HG02943 (cell line): Measurements from ENCODE around the gene FOXRED2.
A peak's percentile ranks its signal among the peaks of the same experiment; 100 is the strongest.
"Not testable (repeated sequence)": the region's sequence is repeated elsewhere in the genome, so short reads cannot be mapped to it uniquely, and the experiment has no call there.

Experiments
- ATAC-seq: cut with Tn5 transposase; IDR thresholded peaks from one replicate; pipeline ENCODE4 v1.9.1; 2021; ENCODE audit warnings: mild to moderate bottlenecking, low read depth, moderate library complexity; ENCODE audit not compliant: unreplicated experiment

The FOXRED2 gene

DNA sequence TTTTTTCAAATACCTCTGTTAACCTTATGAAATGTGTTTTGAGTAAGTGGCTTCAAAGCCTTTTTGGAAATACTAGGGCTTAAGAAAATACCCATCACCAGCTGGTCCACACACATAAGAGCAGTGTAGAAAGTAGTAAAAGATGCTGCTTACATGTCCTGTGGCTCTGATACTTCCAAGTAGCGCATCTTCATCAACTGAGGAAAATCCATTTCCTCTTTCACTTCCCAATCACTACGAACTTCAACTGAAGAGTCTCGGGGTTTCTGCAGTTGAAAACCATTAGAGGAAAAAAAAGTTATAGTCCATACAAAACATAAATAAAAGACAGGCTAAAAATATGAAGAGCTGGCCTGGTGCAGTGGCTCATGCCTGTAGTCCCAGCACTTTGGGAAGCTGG, 13.6 kb upstream of the FOXRED2 start:
- ATAC-seq, result no peak

DNA sequence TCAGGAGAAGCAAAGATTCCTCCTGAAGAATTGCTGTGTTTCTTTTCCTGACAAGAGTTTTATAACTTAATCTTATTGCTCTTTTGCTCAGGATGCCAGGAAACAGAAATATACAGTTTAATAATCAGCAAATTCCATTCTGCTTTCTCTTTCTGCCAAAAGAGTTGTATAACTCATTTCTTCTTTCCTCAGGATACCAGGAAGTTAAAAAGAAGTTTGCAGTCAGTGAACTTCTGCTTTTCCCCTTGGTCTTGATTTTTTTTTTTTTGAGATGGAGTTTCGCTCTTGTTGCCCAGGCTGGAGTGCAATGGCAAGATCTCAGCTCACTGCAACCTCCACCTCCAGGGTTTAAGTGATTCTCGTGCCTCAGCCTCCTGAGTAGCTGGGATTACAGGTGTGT, 13.1 kb upstream of the FOXRED2 start:
- ATAC-seq, result not testable (repeated sequence)

DNA sequence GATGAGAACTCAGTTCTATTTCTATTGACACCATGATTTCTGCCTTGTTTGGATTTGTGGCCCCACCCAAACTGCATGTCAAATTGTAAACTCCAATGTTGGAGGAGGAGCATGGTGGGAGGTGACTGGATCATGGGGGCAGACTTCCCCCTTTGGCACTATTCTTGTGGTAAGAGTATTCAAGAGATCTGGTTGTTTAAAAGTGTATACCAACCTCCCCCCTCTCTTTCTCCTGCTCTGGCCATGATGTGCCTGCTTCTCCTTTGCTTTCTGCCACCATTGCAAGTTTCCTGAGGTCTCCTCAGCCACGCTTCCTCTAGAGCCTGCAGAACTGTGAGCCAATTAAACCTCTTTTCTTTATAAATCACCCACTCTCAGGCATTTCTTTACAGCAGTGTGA, 7.9 kb upstream of the FOXRED2 start:
- no peak for ATAC-seq

DNA sequence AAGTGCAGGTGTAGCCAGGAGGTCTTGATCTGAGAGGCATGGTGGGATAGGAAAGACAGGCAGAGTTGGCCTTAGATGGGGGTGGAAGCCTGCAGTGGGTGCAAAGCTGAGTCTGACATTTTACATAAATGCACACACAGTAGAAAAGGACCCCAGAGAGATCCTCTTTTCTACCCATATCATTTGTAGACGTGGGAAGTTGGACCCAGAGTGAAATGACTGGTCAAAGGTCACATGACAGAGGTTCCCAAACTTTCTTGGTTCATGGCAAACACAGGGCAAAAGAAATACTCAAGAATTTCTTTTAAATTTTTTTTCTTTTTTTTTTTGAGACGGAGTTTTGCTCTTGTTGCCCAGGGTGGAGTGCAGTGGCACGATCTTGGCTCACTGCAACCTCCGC, 6.2 kb upstream of the FOXRED2 start:
- no peak for ATAC-seq

DNA sequence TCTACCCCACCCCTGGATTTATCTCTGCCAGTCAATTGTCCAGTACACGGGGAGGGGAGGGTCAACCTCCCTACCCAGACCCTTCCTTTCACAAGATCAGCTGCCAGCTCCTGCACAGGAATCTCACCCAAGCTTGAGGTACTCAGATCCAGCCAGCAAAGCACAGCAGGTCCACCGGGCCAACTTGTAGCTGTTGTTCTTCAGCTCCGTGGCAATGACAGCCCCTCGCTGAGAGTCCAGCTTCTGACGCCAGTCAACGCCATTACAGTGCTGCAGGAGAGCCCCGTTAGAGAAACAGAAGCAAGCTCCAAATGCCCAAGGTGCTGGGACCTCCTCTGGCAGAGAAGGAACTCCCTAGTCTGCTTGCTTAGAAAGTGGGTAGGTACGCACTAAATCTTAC, 5.5 kb upstream of the FOXRED2 start:
- ATAC-seq, result no peak

DNA sequence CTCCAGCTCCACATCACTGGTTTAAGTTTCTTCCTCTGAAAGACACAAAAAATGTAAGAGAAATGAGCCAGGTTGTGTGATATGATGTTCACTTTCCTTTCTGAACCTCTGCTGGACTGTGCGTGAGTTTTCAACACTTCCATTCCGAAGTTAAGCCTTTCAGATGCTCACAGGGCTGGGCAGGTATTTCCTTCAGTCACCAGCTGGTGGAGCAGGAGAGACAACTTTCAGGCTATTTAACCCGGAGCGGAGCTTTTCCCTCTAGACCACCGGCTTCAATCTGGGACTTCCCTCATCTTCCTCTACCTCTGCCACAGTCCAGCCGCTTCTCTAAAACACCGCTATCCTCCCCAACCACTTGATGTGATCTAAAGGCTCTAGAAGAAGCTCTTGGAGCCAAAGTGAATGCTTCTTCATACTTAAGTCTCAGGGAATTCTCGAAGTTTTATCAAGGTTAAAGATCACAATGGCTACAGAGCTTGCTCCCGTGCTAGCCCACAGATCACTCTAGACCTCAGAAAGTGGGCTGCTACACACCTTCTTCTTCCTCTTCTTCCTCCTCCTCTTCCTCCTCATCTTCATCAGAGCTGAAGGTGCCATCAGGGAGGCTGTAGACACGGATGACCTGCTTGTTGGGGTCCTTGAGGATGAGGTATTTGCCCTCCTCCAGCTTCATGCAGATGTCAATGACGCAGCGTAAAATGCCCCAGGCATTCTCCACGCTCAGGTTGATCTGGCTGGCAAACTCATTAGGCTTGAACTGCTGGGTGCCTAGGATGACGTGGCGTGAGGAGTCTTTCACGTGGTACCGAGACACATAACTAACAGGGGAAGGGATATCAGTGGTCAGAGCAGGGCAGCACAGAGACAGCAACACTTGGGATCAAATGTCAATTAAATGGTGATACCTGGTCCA, 4.4 kb upstream of the FOXRED2 start:
- no peak for ATAC-seq

DNA sequence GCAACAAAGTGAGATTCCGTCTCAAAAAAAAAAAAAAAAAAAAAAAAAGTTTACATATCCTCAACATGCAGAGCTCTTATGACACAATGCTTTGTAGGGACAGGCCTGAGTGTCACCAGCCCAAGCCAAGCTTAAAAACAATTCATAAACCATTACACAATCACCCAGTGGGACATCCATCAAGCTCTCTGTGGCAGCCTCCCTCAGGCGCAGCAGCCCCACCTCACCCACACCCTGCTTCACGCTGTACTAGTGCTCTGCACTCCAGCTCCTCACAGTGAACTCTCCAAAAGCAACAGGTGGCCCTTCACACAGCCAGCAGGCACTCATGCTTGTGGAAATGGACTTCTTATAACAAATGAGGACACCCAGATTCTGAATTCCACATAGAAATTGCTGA, 3.5 kb upstream of the FOXRED2 start:
- ATAC-seq, result no peak

DNA sequence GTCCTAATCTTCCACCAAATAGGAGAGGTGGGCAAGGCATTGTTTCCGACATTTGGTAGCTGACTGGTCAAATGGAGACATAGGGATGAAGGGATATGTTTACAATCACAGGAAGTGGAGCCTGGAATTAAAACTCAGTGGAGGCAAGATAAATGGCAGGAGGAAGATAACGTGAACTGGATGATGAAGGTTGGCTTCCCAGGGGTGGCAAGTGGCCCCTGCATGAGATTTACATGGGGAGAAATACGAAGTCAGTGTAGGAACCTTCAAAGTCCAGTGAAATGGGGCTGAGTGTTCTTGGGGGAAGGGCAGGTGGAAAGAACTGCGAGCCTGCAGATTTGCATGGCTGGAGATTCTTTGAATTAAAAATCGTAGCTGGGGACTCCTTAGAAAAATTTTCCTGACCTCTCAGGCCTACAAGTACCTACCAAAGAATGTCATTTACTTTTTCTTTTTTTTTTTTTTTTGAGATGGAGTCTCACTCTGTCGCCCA, 724 bp upstream of the FOXRED2 start:
- no peak for ATAC-seq

DNA sequence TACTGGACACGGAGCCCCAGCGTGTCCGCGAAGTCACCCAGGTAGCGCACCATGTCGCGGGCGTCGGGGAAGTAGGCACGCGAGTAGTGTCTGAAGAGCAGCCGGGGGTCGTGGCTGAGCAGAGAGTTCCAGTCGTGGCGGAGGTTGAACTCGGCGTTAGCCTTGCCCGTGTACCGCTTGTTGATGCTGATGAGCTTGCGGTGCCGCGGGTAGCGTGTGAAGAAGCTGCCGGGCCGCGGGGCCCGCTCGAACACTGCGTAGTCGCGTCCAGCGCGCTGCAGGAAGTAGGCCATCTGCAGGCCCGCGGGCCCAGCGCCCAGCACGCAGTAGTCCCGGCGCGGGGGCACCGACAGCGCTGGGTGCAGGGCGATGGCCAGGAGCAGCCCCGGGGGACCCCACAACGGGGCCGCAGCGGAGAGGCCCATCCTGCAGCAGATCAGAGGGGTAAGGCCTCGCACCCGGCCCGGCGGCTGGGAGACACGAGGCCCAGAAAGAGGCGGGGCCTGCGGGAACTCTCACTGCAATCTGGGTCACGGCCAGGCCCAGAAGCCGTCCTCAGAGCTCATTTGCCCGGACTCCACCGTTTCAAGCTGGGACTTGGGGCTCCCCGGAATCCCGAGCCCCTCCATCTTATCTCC, 723 bp downstream of the FOXRED2 start:
- ATAC-seq, result no peak

DNA sequence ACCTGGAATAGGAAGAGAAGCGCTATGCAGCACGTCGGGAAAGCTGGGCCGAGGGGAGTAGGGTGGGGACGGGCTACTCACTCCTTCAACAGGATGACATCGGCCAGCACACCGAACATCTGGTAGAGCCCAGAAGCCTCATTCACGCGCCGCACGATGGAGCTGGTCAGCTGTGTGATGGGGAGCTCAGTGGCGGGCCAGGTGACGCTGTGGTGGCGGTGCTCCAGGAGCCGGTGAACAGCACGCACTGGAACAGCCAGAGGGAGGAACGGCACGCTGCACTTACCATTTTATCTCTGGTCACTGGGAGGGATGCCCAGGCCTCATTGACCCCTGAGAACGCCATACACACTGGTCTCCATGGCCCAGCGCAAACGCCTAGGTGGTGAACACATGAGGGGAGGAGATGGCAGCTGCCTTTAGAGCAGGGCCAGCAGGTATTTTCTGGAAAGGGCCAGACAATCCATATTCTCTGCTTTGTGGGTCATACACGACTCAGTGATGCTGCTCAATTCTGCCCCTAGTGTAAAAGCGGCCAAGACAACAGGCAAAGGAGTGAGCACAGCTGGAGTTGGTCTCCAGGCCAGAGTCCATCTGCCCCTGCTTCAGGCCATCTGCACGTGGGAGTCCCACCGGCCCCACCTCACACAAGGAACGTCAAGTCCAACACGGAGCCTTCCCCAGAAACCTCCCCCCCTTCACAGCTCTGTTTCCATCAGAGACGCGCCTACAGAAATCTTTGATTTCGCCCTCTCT, 8.8 kb downstream of the FOXRED2 start:
- no peak for ATAC-seq

DNA sequence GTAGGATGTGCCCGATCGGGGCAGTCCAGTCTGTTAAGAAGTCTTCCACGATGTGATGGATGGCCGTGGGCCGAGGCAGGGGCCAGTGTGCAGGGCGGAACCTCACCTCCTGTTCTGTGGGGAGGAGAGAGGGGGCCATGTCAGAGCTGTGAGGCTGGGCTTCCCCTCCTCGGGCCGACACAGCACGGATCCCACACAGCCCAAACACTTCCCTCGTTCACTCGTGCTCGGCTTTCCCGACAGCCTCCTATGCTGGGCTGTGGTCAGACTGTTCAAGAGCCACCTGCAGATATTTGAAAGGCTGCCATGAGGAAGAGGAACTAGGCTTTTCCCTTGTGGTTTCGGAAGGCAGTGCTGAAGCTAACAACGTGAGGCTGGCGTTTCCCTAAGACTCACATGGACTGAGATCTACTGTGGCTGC, 13.1 kb downstream of the FOXRED2 start:
- no peak for ATAC-seq

DNA sequence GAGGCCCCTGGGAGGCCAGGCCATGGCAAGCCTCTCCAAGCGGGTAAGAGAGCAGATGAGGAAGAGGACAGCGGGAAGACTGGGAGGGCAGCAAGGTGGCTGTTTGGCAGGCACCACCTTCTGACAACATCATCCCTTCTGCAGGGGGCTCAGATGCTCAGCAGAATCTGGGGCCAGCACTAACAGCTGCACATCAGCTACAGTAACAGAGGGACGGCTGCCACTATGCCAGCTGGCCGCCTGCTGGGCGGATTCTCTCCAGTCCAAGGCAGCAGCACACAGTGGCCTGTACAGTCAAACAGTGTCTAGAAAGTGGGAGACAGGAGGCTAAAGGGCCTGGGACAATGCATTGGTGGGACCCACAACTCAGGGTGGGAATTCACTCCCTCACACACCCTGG, 14.7 kb downstream of the FOXRED2 start:
- no peak for ATAC-seq

DNA sequence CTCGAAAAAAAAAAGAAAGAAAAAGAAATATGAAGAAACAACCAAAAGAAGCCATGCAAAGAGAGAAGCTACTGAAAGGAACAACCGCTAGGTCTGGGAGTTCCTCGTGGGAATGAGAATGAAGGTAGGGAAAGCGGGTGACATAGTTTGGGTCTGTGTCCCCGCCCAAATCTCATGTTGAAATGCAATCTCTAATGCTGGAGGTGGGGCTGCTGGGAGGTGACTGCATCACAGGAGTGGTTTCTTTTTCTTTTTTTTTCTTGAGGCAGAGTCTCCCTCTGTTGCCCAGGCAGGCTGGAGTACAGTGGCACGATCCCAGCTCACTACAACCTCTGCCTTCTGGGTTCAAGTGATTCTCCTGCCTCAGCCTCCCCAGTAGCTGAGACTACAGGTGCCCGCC, 15.7 kb downstream of the FOXRED2 start:
- ATAC-seq, result no peak

DNA sequence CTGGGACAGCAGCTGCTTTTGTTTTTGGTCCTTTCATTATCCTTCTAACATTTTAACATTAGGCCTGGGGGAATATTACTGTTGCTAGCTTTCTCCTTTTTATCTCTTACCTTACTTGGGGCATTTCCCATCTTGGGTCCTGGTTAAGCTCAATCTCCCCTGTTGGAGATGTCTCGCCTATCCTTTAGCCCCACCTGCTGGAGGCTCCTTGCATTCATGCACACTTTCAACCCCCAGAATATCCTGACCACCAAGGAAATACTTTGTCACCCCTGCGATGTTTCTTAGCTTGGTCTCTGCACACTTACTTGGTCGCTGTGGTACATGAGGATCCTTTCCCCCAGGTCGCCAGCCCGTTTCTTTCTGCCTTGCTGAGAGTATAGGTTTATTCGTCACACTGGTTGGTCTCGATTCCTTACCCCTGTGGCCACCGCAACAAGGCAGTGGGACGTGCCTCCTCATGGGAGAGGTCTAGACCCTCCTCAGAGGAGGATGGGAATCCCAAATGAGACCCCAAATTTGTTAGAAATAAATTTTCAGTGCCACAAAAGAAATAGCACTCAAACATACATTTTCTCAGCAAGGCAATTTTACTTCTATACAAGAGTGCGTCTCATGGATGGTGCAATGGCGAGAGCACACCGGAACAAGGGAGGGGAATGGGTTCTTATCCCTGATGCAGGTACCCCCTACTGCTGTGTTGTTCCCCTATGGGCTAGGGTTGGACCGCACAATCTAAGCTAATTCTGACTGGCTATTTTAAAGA, 20.0 kb downstream of the FOXRED2 start:
- ATAC-seq, result no peak

DNA sequence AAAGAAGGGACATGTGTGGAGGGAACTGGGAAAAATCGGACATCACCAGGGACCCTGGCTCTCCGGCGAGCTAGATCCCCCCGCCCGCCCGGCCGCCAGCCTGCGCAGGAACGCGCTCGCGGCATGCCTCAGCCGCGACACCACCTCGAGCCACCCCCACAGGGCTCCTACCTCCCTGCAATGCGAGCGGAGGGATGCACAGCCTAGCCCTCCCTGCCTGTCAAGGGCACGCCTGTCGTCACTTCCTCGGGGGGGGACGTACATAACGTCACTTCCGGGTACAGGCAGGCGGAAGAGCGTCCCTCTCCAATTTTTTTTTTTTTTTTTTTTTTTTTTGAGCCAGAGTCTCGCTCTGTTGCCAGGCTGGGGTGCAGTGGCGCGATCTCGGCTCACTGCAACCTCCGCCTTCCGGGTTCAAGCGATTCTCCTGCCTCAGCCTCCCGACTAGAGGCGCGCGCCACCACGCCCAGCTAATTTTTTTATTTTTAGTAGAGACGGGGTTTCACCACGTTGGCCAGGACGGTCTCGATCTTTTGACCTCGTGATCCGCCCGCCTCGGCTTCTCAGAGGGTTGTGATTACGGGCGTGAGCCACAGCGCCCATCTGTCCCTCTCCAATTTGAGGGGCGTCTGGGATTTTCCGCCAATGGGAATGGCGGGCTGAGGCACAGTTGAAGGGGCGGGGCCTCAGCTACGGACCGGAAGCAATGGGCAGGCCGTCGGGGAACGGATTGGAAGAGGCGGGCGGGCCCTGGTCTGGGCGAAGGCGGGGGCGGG, 25.3 kb downstream of the FOXRED2 start, which contains the start of gene TXN2:
Gene TXN2 (minus strand): TSS at position 248 of the 776 bp plus-strand sequence. CDS start 803 bp downstream, outside the sequence.
- ATAC-seq, result peak; percentile 77

DNA sequence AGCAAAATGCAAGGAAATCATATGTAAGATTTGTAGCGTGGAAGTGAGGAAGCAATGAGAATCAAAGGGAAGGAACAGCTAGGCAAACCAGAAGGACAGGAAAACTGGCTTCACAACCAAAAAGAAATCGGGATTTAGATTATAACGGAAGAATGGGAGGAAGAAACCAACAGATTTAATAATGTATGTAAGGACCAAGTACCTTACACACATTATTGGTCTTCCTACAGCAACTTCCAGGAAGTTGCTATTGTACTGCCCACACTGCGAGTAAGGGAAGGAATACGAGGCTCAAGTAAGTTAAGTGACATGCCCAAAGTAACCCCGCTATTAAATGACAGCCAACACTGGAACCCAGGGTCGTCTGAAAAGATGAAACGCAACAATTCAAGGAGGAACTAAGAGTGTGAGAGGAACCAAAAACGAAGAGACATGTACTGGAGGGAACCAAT, 25.9 kb downstream of the FOXRED2 start:
- no peak for ATAC-seq

DNA sequence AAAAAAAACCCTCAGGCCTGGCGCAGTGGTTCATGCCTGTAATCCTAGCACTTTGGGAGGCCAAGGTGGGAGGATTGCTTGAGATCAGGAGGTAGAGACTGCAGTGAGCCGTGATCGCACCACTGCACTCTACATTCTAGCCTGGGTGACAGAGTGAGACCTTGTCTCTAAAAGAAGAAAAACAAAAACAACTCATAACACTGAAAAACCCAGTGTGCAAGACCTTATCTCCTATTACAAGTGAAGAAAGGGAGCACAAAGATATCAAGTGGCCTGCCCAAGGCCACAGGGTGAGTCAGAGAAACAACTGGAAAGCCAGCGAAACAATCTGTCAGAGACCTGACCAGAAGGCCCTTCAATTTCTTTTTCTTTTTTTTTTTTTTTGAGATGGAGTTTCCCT, 27.9 kb downstream of the FOXRED2 start:
- no peak for ATAC-seq

DNA sequence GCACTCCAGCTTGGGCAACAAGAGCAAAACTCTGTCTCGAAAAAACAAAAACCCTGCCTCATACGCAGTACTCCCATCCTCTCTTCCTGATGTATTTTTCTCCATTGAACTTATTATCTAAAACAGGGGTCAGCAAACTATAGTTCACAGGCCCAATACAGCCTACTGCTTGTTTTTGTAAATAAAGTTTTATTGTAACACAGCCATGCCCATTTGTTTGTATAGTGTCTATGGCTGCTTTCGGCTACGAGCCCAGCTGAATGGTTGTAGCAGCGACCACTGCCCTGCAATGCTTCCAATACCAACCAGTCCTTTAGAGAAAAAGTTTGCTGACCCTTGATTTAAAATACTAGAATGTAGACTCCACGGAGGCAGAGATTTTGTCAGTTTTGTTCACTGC, 31.5 kb downstream of the FOXRED2 start:
- no peak for ATAC-seq

DNA sequence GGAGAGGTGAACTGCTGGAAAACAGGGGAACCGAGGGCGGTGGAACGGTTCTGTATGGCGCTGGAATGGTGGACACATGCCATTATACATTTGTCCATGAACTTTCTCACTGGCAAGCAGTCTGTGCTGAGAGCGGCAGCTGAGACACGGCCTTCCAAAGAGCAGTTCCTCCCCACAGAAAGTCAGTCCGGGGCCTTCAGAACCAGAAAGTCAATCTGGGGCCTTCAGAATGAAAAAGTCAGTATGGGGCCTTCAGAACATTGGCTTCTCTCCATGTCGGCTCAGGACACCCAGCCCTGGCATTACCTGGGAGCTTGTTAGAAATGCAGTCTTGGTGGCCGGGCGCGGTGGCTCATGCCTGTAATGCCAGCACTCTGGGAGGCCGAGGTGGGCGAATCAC, 34.2 kb downstream of the FOXRED2 start:
- ATAC-seq, result no peak
